Renal pelvis (tissue), 4 donors: ENCODE data around the gene CA10. TPM values are rescaled to one million over a fixed set of nuclear protein-coding genes. Genes with fewer than 3 reads are reported as not detected.

Experiments used
- DNase-seq: peaks from one replicate; pipeline ENCODE4 v3.0.0-alpha.2; 2013
- polyA plus RNA-seq, 3 donors: library from polyadenylated mRNA; unstranded; fragments of 120-200 nt; gene quantifications; one replicate each; pipeline ENCODE4 v1.2.1, GENCODE V29; 2013; ENCODE audit not compliant: insufficient read length in 3 of 3

CA10 gene
- polyA plus RNA-seq, 3 donors, result 8.6 to 12.4 (median 12.0) TPM

DNA sequence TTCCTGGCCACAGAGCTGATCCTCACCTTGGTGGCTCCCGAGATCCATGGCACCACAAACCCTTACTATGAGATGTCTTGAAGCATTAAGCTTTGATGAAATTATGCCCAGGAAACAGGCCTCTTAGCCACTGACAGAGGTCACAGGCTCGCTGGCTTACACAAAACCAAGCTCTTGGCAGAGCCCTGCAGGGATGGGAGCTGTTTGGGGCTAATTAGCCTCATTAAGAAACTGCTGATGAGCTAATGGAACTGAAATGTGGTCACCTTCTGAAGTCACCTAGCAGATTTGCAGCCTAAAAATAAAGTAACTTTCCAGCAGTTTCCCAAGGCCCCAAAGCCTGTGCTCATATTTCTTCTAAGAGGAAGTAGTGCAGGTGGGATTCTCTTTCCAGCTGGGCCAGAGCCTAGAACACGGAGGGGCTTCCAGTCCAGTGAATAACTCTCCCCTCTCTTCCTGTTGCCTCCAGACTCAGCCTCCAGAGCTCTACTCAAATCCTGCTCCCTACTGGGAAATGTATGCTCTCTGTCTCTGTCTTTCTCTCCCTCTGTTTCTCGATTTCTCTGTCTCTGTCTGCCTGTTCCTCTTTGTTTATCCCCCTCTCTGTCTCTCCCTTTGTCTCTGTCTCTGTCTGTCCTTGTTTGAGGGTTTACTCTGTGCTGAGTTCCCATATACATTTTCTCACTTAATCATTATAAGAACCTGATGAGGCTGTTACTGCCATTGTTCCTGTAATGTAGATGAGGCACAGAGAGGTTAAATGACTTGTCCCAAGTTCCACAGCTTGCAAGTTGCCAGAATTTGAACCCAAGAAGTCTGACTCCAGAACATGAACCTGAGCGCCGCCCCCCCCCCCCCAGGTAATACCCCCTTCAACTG is 338.9 kb downstream of the CA10 start:
- DNase-seq, result no peak

DNA sequence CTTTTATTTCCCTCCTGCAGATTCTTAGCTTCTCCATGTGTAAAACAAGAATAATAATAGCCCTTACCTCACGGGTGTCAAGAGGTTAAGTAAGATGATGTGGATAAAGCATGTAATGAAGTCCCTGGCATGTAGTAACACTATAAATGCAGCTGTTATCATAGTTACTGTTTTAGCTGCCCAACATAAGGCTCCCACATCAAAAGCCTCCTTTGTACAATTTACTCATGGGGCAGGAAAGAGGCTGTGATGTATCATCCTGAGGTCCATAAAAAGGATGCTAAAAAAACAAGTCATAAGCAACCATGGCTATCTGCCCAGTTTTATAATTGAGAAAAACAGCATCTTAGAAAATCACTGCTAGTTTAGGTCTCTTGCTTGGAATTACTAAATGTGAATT is 339.7 kb downstream of the CA10 start:
- no peak for DNase-seq

- no peak for DNase-seq
Observed at GRCh38 chr17:51817955-51818354, 340.6 kb downstream of the CA10 start.

DNA sequence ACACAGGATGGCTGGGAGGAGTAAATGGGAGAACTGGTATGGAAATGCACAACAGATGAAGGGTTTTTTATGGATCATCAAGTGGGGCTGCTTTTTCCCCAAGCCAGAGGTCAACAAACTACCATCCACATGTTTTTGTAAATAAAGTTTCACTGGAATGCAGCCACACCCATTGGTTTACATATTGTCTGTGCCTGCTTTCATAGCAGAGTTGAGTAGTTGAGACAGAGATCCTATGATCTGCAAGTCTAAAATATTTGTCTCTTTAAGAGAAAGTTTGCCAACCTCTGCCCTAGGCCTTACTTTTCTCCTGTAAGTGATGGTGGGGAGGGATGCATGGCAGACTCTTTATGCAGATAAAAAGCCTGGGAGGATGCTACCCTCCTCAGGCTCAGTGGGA is 341.4 kb downstream of the CA10 start:
- no peak for DNase-seq

- DNase-seq, result no peak
Observed at GRCh38 chr17:51815097-51815496, 343.4 kb downstream of the CA10 start.

- DNase-seq, result no peak
Observed at GRCh38 chr17:51814521-51814920, 344.0 kb downstream of the CA10 start.

DNA sequence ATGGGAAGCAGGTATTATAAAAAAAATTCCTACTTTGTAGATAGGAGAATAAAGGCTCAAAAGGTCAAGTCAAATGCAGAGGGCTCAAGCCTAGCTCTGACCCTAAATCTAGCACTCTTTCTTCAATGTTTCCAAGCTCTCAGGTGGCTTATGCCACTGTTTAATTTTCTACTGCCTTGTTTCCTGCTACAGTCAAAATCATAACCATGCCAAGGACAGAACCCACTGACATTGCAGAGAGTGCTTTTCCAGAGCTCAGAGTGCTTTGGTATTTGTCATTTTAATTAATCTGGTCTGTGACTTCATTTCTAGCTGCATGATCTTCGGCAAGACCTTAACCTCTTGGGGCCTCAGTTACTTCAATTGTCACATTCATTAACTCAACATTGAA is 344.7 kb downstream of the CA10 start:
- DNase-seq, result no peak

DNA sequence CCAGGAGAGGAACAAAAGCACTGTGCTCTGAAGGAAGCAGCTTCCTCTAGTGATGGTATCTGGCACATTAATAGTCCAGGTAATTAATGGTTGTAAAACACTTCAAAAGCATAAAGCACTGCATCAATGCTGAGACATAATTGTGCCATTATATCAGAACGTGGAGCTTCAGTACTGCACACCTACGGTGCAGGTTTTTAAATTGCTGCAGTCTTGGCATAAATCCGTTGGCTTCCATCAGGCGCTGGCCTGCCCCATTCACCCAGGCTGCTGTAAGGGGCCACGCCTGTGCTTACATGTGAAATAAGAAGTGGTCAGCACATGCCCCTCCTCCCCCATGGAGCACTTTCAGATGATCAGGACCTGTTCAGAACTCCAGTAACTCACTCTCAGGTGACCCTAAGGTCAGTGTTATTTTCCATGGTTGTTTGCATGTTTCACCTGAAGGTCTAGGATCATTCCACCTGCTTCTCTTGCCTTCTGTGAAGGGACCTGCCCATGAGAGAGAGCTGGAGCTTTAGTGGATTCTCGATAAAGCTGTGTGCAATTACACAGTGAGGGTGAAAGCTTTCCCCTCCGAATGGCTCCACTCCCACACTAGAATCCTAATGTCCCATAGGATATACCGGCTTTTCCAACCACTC is 345.3 kb downstream of the CA10 start:
- no peak for DNase-seq

DNA sequence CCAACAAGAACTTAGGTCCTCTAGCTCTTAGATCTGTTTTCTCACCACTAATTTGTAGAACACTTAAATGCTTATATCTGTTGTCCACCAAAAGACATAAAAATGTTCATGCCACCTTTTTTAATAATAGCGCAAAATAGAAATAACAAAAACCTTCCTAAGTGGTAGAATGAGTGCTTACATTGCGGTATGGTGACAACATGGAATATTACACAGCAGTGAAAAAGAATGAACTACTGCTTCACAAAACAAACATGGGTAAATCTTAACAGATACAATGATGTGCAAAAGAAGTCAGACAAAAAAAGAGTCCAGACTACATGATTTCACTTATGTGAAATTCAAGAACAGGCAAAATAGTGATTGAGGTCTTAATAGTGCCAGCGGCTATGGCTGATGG is 351.1 kb downstream of the CA10 start:
- no peak for DNase-seq

DNA sequence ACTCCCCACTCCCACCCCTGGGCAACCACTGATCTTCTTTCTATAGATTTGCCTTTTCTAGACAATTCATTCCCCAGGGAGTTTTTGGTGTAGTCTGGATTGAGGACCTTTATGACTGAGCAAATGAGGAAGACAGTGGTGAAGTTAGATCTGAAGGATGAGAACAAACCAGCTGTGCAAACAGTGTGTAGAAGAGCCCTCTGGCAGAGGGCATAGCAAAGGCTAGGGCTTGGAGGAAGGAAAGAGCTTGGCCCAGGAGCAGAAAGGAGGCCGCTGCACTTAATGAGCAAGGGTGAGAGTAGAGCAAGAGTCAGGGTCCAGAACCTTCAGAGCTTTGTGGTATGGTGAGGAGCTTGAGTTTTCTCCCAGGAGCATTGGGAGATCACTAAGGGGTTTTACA is 352.7 kb downstream of the CA10 start:
- DNase-seq, result no peak

DNA sequence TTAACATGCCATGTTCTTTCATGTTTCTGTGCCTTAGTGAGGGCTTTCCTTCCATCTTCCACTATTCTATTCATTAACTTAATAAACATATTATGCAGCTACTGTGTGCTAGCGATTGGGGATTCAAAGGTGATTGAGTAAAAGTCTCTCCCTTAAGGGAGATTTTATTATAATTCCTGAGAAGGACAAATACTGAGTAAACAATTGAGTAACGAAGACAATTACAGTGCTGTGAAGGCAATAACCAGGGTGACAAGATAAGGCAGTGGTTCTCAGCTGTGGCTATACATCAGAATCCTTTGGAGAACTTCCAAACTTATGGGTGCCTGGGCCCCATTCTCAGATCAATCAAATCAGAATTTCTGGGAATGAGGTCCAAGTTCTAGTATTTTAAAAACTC is 353.3 kb downstream of the CA10 start:
- DNase-seq, result no peak

DNA sequence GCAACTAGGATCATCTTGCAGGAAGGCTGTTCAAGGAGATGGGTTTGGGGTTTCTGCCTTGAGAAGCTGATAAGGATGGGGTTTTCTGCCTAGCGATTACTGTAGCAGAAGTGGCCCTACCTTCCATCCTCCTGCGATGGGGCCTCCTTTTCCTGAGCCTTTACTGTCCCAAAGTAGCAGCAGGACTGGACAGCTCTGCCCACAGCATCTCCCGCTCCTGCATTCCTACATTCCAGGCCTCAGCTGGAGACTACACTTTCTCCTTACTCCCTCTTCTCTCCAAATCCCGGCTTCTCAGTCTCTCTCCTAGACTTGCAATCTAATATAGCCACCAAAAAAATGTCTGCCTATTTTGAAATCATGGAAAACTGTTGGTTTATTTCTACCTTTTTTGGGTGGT is 355.4 kb downstream of the CA10 start:
- DNase-seq, result no peak

DNA sequence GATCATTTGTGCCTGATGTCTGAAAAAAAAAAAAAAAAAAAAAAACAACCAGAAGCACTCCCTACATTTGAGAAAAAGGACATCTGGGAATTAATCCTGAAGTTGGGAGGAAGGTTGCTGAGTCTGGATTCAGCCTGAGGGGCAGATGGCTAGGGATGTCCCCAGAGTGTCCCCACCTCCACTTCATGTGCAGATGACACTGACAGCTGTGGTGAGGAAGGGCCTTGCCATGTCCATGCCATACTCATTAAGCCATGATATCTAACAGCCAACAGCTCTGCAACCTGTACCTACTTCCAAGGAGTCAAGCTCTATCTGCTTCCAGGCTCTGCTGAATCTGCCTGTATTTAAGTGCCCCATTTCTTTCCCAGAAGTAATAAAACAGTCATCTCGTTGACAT is 356.0 kb downstream of the CA10 start:
- no peak for DNase-seq

DNA sequence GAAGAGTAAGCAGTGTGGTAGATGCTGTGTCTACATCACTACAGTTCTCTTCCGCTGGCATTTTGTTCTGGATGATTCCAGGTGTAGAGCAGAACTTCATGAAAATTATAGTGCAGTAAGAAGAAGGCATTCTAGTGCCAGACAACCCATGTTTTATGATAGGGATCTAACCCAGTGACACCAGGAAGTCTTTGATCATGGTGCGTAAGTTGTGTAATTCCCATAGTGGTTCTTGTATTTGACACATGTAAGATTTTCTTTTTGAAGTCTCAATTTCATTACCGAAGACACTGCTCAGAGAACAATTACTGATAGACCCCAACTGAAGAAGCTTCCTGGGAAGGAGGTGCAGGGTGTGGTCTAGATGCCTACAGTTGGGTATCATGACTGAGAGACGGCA is 356.9 kb downstream of the CA10 start:
- no peak for DNase-seq

DNA sequence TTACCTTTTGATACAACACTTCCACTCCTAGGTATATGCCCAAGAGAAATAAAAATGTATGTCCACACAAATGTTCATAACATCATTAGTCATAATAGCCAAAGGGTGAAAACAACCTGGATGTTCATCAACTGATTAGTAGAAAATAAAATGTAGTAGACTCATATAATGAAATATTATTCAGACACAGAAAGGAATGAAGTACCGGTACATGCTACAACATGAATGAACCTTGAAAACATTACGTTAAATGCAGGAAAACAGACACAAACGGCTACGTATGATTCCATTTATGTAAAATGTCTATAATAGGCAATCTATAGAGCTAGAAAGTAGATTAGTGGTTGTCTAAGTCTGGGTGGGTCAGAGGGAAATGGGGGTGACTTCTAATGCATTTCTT is 358.5 kb downstream of the CA10 start:
- DNase-seq, result no peak

DNA sequence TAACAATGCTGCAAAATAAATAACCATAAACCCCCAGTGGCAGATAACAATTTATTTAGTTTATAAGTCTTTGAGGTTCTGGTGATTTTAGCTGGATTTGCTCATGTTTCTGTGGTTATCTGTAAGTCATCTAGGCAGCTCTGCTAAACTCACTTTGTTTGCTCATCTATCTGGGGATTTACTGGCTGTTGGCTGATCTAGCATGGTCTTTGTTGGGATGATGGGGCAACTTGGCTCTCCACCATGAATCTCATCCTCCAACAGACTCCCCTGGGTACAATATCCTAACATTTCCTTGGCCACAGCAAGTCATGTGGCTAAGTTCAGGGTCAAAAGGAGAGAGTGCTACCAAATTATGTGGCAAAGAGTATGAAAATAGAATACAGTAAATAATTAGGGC is 359.3 kb downstream of the CA10 start:
- no peak for DNase-seq

DNA sequence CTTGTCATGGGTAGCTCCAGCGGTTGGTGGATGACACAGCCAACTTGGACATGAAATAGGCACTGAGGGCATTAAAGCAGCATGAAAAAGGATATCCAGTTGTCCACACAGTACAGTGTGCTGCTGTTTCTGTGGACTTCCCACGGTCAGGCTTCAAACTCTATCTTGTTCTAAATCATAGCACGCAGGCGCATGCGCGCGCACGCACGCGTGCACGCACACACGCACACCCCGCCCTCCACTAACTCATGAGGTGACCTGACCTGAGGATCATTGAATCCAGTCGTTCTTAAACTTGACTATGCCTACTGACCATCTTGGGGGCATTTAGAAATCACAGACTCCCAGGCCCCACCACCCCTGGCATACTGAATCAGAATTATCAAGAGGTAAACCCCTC is 361.4 kb downstream of the CA10 start:
- DNase-seq, result no peak

GRCh38 chr17:51796026-51796425 is 362.5 kb downstream of the CA10 start:
- DNase-seq, result no peak

DNA sequence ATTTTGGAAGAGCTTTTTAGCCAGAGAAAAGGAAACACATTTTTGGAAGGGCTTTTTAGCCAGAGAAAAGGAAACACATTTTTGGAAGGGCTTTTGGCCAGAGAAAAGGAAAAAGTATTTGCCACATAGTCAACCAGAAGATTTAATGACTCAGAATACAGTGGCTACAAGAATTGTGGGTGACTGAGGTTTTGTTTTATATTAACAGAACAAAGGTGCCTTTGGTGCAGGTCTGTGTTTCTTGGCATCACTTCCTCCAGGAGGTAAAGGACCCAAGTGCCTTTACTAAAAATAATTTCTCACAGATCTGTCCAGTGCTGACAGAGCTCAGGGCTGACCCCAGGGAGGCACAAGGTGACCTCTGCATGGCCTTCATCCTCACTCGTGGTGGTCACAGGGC is 363.1 kb downstream of the CA10 start:
- DNase-seq, result no peak

DNA sequence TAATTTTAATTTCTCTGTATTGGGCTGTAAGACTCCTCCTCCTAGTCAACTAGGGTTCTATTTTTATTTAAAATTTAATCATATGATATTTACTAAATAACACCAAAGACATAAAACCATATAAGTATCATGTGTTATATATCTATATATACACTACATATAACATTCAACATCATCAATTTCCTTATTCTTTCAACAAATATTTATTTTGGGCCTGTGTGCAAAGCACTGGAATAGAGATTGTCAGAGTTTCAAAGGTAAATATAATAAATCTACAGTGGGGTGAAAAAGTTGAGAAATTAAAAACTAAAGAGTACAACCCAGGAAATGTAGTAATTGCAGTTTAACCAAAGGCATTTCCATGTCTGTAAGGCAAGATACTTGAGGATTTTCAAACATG is 364.0 kb downstream of the CA10 start:
- DNase-seq, result no peak

DNA sequence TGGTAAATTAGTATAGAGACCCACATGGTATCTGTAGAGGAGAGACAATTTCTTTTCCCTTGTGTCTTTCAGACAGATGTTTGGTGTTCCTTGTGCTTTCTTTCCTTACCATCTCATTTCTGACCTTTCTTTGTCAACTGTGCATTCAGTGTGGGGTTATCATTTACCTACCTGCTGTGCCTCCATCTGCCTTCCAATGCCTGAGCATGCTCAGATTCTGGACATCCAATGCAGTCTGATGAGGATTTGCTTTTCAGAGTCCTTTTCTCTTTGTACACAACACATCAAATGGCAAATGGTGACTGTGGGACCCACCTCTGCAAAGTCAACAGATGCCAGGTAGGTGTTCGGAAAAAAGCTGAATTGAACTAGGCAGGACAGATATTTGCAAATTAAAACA is 364.8 kb downstream of the CA10 start:
- no peak for DNase-seq

DNA sequence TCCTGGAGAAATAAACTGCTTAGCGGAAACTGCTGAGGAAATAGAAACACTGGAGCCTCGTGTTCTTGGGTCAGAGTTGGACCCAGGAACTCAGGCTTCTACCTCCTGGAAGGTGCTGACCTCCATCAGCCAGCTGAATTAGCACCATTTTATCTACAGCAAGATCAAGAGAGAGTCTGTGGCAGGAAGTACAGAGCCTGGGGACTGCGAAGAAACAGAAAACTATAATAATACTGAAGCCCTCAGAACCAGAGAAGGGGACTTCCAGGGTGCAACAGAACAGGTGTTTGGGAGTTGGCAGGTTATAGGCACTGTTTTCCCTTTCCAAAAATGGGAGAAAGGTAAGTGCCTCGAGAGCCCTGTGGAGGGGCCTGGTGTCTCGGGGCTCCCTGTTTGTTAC is 379.7 kb downstream of the CA10 start:
- no peak for DNase-seq

DNA sequence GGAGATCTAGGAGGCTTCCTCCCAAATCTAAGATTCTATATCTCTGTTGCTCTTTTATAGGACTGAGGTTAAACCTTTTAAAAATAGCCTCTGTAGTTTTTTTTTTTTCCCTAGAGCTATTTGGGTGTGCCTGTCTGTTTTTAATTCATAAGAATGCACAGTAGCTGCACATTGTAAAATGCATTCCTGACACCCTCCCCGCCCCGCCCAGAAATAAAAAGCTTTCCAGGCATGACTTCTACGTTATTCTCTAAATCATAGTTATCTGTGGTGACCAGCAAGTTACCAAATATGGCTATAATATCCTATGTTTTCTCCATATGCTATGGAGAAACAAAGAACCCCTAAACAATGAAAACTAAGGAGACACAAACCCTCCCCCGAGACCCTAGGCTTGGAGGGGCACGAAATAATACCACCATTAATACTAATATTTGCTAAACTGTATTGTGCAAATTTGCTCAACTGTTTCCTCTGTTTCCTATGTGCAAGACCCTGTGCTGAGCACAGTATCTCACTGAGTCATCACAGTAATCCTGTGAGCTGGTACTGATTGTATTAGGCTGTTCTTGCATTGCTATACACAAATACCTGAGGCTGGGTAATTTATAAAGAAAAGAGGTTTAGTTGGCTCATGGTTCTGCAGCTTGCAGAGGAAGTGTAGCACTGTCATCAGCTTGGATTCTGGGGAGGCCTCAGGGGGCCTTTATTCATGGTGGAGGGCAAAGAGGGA is 388.3 kb downstream of the CA10 start:
- DNase-seq, result no peak
